ENCODE results near the gene PHKB.

Gene PHKB

DNA sequence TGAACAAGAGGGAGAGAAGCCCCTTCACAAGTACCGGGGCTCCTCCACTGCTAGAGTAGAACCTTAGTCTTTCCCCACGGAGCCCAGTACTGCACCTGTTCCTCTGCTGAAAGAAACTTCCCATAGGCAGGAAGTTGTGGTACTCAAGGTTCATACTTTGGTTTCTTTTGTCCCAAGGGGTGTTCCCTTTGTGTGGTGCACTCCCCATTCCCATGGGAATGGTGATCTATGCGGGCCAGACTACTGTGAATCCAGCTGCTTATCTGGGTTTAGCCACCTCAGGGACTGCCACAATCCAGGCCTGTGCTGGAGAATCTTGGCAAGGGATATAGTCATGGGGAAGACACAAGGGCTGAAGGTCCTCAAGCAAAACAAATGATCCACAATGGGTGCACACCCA, 110.6 kb downstream of the PHKB start:
- DNase-seq: no peak

DNA sequence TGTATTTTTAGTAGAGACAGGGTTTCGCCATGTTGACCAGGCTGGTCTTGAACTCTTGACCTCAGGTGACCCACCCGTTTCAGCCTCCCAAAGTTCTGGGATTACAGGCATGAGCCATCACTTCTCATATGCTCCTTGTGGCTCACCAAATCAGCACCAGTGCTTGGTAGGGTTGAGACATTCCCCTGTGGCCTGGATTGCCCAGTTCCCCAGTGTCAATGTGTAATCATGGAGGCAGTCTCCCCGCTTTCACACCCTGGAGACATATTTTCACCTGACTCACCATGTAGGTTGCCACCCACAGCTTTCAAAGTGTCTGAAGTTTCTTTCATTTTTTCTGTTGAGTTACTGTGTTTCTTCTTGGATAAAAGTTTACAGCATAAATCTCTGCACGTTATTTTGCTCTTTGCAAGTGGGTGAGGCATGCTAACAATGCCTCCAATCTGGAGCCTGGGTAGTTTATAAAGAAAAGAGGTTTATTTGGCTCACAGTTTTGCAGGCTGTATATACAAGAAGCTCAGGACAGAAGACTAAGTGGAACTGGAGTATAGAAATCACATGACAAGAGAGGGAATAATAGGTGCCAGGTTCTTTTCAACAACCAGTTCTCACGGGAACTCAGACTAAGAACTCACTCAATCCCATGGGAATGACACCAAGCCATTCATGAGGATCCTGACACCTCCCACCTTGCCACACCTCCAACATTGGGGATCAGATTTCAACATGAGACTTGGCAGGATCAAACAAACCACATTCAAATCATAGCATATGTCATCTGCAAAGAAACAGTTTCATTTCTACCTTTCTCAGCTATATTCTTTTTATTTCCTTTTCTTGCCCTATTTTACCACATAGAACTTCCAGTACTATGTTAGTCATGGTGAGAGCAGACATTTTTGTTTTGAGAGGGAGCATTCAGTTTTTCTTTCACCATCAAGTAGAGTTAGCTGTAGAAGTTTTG, 113.2 kb downstream of the PHKB start:
- DNase-seq: no peak

DNA sequence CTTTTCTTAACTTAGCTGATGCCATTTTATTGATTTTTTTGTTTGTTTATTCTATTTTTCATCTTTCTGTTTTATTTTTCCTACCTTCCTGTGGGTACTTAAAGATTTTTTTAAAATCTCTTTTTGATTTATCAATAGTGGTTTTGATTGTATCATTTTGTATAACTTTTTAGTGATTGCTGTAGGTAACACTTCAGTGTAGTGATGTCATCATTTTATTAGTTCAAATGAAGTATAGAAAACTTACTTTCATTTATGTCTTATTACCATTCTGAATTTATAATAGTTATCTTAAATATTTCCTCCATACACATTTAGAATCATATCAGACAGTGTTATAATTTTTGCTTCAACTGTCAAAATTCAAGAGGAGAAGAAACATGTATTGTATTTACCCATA, 115.9 kb downstream of the PHKB start:
- no peak for DNase-seq

DNA sequence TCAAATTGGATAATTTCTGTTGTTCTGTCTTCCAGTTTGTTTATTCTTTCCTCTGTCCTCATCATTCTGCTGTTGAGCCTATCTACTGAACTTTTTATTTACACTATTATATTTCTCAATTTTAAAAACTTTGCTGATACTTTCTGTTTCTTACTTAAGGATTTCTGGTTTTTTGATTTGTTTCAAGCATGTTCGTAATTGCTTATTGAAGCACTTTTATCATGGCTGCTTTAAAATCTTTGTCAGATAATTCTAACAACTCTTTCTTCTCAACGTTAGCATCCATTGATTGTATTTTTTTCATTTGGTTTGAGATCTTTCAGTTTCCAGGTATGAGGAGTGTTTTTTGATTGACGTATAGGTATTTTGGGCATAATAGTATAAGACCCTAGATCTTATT, 116.9 kb downstream of the PHKB start:
- no peak for DNase-seq

DNA sequence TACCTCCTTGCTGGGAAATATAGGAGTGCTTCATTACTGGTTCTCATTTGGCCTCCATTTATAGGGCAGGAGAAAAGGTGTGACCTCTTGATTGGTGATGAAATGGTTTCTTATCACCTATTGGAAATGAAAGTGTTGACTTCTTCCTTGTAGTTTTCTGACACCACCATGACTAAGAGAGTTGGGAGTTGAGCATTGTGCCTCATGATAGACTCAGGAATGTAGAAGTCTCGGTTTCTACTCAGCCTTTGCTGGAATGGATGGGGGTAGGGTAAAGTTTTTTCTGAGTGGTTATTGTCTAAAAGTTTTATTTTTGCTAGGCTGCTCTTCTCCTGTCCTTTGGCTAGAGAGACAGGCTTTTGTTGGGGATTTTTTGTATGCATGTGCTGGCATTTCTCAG, 117.4 kb downstream of the PHKB start:
- no peak for DNase-seq

DNA sequence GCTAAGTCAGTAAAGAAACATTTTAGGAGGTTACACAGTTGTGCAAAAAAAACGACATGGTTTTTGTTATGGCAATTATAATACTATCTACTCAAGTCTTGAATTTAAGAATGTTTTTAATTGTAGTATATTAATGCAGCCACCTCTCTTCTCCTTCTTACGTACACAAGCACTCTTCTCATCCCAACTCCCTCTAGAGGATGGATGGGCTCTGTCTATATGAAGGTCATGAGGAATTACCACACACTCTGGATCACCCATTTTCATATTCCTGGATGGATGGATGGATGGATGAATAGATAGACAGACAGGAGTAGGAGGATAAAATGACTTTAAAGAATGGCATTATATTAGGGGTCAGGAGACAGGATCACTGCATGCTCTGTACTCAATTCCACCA, 120.0 kb downstream of the PHKB start:
- DNase-seq: no peak

DNA sequence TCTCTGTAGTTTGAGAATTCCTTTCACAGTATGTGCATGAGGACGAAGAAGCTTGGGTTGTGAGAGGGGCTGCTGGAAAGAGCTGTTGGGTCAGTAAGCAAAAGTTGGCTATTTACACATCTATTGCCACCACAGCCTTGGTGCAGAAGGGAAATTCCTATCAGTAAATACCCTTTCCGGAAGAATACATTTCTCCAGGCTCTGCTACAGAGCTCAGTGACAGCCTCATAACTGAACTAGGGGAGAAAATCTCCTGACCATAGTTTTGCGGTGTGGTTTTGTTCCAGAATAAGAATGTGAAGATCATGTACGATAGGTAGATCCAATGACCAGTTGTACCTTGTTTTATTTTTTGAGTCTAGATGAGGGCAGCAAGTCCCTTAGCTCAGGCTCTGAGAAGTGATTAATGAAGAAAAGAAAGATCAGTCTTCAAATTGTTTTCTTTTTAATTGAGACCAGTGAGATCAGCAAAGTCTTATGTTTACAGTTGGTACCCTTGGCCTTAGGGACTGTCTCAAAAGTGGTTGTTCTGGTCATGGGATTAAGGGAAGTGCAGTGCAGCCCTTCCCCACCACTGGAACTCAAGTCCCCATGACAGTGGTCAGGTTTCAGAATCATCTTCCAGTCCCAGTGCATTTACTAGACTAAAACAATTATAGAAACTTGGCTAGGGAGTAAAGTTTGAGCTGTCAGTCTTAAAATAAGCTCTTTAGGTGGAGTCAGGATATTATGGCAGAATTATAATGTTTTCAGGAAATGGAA, 123.5 kb downstream of the PHKB start:
- DNase-seq: no peak

DNA sequence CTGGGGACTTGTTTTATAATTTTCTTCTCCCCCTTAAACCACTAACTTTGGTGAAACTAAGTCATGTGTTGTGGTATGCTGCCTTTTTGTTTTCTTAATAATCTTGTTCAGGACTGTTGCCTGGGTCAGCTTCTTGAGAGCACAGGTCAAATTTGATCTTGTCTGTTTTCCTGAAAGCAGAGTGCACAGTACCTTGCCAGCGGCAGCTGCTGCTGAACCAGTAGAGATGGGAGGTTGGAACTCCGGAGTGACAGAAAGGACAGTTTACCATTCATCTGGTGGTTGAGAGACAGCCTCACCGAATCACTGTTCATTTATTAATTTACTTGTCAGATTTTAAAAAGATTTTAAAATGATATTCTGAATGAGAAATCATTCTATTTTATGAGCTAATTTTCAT, 125.0 kb downstream of the PHKB start:
- DNase-seq: no peak

DNA sequence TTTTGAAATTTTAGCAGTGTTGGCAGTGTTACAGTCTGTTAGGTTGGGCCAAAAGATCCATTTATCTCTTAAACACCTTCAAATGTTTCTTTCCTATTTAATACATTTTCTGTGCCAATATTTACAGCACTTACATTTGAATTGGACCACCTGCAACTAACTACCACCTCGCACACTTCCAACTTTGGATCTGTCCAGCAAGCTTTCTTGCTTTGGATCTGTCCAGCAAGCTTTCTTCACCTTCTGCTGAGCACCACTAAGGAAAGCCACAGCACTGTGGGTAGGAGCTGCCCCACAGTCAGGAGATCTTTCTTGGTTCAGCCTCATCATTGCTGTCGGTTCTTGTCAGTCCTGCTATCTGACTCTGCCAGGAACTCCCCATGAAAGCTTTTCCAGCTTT, 129.3 kb downstream of the PHKB start:
- DNase-seq: no peak

DNA sequence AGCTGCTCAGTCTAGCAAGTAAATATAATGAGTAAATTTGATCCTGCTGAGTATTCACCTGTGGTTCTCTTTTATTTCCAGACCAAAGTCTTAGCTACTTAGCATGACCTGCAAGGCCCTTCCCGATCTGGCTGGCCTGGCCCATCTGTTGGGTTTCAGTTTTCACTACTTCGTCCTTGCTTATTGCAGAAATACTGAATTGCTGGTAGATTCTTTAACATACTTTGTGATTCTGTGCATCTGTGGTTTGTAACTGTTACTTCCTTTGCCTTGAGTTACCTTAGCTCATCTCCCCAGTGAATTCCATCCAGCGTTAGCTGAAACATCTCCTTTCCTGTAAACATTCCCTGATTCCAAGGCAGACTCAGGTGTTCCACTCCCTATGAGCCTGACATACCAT, 131.1 kb downstream of the PHKB start:
- DNase-seq: no peak

DNA sequence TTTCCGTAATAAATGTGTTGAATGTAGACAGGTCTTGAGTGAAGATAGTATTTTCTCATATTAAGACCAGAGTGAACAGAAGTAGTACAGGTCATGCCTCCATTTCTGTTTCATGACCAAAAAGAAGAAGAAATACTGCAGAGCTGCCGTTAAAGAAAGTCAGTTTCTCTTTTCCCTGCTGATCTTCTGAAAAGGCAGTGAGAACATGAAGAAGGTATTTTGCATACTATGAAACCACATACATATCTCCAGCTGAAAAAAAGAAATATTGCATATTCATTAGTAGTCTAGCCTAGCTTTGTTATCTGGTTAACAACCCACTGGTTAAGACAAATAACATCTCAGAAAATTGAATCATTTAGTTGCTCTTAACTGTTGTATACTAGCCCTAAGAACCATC, 138.4 kb downstream of the PHKB start:
- no peak for DNase-seq

DNA sequence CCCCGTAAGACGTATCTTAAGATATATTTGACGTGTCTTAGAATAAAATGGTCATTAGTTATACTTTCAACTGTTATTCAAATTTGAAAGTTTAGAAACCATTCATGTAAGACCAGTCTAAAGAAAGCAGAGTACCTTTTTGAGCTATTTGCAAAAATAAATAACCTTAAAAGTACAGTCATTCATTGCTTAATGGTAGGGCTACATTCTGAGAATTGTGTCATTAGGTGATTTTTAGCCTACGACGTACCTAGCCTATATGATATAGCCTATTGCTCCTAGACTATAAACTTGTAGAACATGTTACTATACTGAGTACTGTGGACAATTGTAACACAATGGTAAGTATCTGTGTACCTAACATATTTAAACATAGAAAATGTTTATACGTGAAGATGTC, 139.2 kb downstream of the PHKB start:
- DNase-seq: no peak

DNA sequence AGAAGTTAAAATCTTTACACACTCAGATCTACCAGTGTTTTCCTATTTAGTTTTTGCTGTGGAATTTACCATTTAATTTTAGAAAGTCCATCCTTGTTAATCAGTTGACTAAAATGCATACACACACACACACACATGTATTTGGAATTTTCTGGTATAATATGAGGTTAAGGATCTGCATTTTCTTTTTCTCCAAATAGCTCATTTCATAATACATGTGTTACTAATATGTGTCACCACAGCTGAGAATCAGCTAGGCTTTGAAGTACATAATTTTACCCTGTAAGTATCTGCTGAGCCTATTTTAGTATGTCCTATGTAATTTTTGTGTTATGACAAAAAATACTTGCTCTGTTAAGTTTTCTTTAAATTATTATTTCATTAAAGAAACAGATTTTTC, 143.2 kb downstream of the PHKB start:
- DNase-seq: no peak

DNA sequence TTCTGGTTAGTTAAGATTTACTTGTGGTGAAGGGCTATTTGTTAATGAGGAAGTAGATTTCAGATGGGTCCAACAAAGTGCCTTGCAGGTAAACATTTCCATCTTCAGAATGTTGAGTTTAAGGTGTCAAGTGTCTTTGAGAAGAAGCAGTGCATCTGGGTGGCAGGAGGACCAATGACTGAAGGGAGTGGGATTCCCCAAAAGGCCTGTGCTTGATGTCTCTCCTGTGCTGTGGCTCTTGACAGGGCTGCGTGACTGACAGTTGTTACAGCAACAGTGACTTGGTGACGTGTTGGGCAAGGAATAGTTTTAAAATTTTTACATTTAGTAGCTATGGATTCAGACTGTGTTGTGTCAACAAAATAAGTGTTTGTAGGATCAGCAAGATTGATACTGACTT, 149.9 kb downstream of the PHKB start:
- no peak for DNase-seq

DNA sequence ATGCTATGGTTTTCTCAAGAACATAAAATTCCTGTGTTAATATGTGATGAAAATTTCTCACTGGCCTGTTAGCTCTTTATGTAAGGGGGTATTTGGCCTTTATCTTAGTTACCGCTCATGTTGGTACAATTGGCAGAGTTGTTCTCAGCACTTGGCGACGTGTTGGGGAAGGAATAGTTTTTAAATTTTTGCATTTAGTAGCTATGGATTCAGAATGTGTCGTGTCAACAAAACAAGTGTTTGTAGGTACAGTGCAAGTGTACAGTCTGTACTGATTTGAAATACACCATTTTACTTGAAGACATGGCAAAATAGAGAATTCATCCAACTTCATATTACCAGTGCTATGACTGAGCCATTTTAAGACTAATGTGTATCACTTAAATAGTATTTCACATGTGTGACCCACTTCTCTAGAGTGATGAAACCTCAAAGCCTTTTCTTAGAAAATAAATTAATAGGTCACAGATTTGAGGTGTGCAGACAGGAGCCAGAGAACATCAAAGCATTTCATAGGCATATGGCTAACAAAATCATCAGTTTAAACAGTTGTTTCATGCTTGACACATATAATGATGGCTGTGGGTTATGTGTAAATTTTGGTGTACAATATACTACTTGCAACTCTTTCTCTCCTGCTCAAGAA, 150.8 kb downstream of the PHKB start:
- DNase-seq: no peak

DNA sequence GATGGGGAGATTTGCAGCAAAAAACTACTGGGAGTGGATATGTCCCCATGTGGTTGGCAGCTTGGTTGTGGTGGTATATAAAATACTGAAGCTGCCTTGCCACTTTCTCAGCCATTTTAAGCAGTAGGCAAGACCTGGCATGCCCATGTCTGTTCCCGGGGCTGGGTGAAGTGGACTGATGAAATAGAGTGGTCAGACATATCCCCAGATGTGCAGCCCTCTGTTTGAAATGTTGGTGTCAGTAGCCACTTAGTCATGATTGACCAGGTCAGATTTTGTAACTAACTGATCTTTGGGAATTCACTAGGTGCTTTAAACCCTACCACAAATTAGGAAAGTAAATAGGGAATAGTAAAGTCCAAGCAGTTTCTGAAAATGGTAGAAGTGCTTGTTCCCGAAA, 151.6 kb downstream of the PHKB start:
- DNase-seq: no peak

DNA sequence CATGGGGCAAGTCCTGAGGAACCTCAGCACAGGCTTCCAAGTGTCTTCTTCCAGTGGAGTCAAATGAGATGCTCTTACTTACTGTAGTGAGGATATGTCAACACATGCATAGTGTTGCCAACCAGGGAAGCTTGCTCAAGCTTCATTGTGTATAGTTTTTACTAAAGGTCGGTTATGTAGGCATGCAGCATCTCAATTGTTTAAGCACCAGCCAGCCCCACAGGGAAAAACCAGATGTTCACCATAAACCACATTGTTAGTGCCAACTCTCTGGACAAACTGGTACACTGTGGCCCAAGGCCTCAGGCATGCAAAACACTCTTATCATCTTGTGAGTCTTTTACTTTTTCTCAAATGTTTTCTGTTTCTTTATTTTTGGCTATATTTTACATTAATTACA, 152.1 kb downstream of the PHKB start:
- no peak for DNase-seq

DNA sequence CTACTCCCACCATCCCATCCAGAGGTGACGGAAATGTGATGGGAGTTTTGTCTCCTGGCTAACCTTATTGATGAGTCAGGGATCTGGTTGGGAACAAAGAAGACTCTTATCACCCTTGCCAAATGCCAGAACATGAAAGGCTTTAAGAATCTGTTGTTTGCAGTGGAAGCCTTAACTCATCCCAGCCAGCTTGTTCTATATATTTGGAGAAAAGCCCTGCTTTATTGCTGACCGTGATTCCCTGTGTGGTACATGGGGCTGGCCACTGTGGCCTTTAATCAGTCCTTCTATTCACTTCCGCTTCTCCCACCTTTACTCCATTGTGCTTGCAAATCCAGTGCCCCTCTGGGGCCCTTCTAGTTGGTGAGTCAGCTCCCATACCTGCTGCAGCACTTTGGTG, 156.6 kb downstream of the PHKB start:
- DNase-seq: peak; percentile 74

DNA sequence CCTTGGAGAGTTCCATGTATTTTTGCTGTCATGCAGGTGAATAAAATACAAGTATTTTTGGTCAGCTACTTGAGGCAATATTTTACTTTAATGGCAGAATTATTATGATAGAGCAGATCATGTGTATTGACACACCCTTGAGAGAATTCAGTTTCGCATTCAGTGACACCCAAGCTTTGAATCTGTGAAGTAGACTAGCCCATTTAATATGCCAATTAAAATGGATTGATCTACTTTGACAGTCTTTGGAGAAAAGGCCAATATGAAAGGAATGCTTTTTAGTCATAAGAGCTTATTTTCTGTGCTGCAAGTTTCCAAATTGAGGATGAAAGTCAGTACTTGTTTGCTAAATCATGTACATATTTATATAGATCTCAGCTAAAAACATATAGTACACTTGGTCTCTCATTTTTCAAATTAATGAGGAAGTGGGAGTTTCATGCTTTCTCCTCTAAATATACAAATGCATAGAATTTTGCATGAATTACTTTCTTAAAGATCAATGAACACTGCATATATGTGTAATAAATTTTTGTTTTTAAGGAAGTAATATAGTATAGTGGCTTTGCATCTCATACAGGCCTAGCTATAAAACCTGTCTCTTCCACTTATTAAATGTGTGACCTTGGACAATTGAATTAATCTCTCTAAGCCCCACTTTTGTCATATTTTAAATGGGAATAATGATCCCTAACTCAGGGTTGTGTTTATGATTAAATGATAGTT, 161.5 kb downstream of the PHKB start:
- no peak for DNase-seq

DNA sequence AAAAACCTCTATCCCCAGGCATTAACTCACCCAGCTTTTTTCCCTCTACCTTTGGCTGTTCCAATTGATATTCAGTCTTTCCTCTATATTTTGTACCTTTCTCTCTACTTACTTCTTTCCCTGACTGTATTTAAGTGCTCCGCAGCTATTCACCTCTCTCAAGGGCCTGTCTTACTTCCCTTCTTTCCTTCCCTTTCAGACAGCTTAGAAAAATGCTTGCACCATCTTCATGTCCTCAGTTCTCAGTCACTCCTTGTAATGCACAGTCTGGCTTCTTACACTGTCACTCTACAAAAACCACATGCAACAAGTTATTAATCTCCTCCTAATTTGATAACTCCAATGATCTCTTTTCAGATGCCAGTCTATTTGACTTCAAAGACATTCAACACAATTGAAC, 163.4 kb downstream of the PHKB start:
- no peak for DNase-seq

DNA sequence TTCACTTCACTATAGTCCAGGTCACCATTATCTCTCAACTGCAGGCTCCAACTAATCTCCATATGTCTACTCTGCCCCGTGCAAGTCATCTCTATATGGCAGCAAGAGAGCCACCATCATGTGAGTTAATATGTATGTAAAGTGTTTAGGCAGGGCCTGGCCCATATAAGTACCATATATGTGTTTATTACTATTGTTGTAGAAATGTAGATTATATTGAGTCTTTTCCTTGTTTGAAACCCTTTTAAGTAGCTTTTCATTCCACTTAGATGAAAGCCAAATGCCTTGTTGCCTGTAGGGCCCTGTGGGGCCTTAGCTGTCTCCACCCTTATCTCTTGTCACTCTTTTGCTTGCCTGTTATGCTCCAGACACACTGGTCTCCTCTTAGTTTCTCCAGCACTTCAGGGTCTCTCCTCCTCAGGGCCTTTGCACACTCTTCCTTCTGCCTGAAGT, 164.0 kb downstream of the PHKB start:
- DNase-seq: no peak

DNA sequence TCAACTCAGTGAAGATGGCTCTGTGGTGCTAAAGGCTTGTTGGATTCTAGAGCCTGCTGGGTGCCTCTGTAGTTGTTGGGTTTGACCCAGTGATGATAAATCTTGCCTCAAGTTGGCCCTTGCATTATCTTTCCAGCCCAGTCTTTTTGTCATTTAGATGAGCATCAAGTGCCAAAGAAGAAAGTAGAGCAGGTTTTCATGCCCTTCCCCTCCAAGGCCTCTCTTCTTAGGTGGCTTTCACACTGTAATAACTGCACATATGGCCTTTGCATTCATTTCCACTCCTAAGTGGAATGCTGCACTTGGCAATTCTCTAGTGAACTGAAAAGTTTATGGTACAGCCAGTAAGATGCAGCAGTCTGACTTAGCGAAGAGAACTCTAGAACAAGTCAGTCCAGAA, 165.1 kb downstream of the PHKB start:
- DNase-seq: no peak

DNA sequence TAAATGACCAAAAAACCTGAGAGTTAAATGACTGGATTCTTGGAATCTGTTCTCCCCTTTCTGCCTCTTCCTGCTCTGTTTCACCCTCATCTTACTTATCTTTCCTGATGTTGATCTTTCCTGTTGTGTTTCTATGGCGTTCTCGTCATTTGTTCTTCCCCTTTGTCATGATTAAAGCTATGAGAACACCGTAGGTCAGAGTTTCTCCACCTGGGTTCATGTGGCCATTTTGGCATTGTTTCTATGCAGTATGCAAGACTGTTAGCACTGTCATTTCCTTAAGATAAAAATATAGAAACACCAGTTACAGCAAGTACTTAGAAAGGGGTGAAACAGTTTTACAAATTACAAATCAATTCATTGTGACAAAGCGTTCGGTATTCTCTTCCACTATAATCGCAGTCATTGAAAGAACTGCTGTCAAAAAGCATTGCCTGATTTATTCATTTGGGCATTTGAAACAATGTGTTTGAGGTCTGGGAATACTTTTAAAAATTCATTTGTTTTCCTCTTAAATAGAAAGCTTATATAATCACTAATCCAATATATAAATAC, 166.0 kb downstream of the PHKB start:
- DNase-seq: no peak
